Measurements from ENCODE around the gene CUEDC1.

DNA sequence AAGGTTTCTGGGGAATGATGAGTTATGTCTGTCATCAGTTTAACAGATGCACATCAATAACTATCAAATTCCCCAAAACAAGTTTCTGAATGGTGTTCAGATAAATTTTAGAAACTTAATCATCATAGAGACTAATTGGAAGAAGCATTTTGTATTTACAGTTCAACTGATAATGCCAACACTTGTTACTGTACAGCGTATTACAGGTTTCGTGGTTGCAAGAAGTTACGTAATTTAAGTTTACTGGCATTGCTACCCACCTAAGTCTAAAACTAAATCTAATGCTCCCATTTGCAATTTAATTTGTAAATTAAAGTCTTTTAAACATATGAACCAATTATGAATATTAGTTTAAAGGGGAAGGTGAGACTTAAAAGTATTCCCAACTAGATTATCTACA lies 48.8 kb upstream of the CUEDC1 start:
- TF ChIP-seq, protein P1, sequence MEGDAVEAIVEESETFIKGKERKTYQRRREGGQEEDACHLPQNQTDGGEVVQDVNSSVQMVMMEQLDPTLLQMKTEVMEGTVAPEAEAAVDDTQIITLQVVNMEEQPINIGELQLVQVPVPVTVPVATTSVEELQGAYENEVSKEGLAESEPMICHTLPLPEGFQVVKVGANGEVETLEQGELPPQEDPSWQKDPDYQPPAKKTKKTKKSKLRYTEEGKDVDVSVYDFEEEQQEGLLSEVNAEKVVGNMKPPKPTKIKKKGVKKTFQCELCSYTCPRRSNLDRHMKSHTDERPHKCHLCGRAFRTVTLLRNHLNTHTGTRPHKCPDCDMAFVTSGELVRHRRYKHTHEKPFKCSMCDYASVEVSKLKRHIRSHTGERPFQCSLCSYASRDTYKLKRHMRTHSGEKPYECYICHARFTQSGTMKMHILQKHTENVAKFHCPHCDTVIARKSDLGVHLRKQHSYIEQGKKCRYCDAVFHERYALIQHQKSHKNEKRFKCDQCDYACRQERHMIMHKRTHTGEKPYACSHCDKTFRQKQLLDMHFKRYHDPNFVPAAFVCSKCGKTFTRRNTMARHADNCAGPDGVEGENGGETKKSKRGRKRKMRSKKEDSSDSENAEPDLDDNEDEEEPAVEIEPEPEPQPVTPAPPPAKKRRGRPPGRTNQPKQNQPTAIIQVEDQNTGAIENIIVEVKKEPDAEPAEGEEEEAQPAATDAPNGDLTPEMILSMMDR (IDR thresholded peaks at IDR 0.05): no peak
- no peak for TF ChIP-seq EZH2 (IDR thresholded peaks at IDR 0.05; ENCODE audit: borderline replicate concordance, insufficient read depth, low read depth, low read length, poor library complexity, severe bottlenecking)

Data from B cell (primary cell).